GM10248 (cell line): ENCODE results near the gene CDH23.
A peak's percentile ranks its signal among the peaks of the same experiment; 100 is the strongest.

Source experiments
- CTCF ChIA-PET: fragments of 300-600 bp; sonication (Branson Sonifier 250); formaldehyde crosslinking; extraction: SDS; loops from one replicate; lab custom pipeline; 2021; ENCODE audit warnings: antibody characterized with exemption; lab: Yijun Ruan, JAX
- POLR2A ChIA-PET: fragments of 350-650 bp; sonication (Branson Sonifier 250); formaldehyde crosslinking; extraction: SDS; loops from one replicate; lab custom pipeline; 2020; ENCODE audit warnings: antibody characterized with exemption; lab: Yijun Ruan, JAX
- DNase-seq: peaks from one replicate; pipeline ENCODE4 v3.0.0; 2012; ENCODE audit errors: extremely low spot score
- TF ChIP-seq, protein P1 (sequence below): IDR thresholded peaks from 2 replicates; pipeline ENCODE4 v1.5.1; 2012; ENCODE audit warnings: mild to moderate bottlenecking, low read depth; ENCODE audit errors: extremely low read depth, missing control alignments, control extremely low read depth

The CDH23 gene

GRCh38 chr10:71857934-71858890, 461.5 kb downstream of the CDH23 start:
- DNase-seq, result no peak
- ChIA-PET POLR2A (no interaction called here), CTCF (interaction anchor here (1.2 to 3.6 kb wide), 2 partner anchors 38 kb away, joined by 3 to 19 read pairs; no protein-coding TSS in a partner anchor)
- TF ChIP-seq, protein P1, sequence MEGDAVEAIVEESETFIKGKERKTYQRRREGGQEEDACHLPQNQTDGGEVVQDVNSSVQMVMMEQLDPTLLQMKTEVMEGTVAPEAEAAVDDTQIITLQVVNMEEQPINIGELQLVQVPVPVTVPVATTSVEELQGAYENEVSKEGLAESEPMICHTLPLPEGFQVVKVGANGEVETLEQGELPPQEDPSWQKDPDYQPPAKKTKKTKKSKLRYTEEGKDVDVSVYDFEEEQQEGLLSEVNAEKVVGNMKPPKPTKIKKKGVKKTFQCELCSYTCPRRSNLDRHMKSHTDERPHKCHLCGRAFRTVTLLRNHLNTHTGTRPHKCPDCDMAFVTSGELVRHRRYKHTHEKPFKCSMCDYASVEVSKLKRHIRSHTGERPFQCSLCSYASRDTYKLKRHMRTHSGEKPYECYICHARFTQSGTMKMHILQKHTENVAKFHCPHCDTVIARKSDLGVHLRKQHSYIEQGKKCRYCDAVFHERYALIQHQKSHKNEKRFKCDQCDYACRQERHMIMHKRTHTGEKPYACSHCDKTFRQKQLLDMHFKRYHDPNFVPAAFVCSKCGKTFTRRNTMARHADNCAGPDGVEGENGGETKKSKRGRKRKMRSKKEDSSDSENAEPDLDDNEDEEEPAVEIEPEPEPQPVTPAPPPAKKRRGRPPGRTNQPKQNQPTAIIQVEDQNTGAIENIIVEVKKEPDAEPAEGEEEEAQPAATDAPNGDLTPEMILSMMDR, result no peak

GRCh38 chr10:71860243-71861029, 463.7 kb downstream of the CDH23 start:
- peak; percentile 58 for DNase-seq
- TF ChIP-seq, protein P1, result no peak
- ChIA-PET CTCF (interaction anchor here (0.7 to 3.6 kb wide), 4 partner anchors 11 to 36 kb away, joined by 3 to 19 read pairs (median 4); no protein-coding TSS in a partner anchor), POLR2A (interaction anchor here (0.7 to 2.0 kb wide), 2 partner anchors 9 to 11 kb away, joined by 4 to 10 read pairs; partner anchors contain the start of gene PSAP)

DNA sequence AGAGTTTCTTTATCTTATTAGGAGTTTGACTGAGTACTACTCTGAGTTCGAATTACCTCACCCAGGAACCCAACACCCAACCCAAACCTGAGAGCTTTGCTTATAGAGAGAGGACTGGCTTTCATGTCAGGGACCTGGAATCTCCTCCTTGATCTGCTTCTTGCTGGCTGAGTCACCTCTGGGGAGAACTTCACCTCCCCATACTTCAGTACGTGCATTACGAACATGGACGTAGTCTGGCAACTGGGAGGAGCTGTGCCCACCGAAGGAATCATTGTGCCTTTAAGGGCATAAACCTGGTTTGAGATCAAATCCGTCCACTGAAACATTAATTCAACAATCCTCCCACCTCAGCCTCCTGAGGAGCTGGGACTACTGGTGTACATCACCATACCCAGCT, 466.5 kb downstream of the CDH23 start:
- TF ChIP-seq, protein P1, result no peak
- no peak for DNase-seq
- ChIA-PET POLR2A (no interaction called here), CTCF (no interaction called here)

- CTCF ChIA-PET, result no interaction called here
- no peak for DNase-seq
These were observed 468.2 kb downstream of the CDH23 start for GRCh38 chr10:71864911-71865361.

More at GRCh38 chr10:71864911-71865361, 468.2 kb downstream of the CDH23 start:
- POLR2A ChIA-PET, result interaction anchor here (0.6 kb wide), 1 partner anchor 310 kb away, joined by 8 read pairs; no protein-coding TSS in a partner anchor
- TF ChIP-seq, protein P1, result no peak
